ENCODE measurements around the gene NOL4L. TPM values are rescaled to one million over a fixed set of nuclear protein-coding genes. Genes with fewer than 3 reads are reported as not detected.

NOL4L gene
- 10.7 to 14.3 TPM (median 12.6 TPM) in 5 replicates for total RNA-seq (2022; extraction: Qiagen RNA extraction; ENCODE audit: low read depth)

GRCh38 chr20:32585011-32585585 is at the start of gene NOL4L:
NOL4L (minus strand) TSS chr20:32585333; CDS start chr20:32584890, 443 bp downstream.

Other genes with a start within 250 kb of the NOL4L start
- gene ASXL1, start 227.0 kb downstream of the NOL4L start, total RNA-seq (2022; extraction: Qiagen RNA extraction; ENCODE audit: low read depth), result 32.5 to 36.0 TPM (median 34.7 TPM) in 5 replicates
- not detected in 5 replicates for gene C20orf203, start 88.6 kb upstream of the NOL4L start, total RNA-seq (2022; extraction: Qiagen RNA extraction; ENCODE audit: low read depth)
- gene COMMD7, start 158.1 kb upstream of the NOL4L start, total RNA-seq (2022; extraction: Qiagen RNA extraction; ENCODE audit: low read depth), result 55.6 to 66.3 TPM (median 59.1 TPM) in 5 replicates
- gene DNMT3B, start 177.1 kb upstream of the NOL4L start, total RNA-seq (2022; extraction: Qiagen RNA extraction; ENCODE audit: low read depth), result 3.8 to 5.3 TPM (median 5.1 TPM) in 5 replicates
- gene MAPRE1, start 234.6 kb upstream of the NOL4L start, total RNA-seq (2022; extraction: Qiagen RNA extraction; ENCODE audit: low read depth), result 144 to 161 TPM (median 158 TPM) in 5 replicates